Ammon's horn (tissue), 1 donor: ENCODE measurements around the gene IQCM.

Source experiments
- DNase-seq: peaks from one replicate; pipeline ENCODE4 v3.0.0-alpha.2; 2016; ENCODE audit warnings: low spot score

Gene IQCM

DNA sequence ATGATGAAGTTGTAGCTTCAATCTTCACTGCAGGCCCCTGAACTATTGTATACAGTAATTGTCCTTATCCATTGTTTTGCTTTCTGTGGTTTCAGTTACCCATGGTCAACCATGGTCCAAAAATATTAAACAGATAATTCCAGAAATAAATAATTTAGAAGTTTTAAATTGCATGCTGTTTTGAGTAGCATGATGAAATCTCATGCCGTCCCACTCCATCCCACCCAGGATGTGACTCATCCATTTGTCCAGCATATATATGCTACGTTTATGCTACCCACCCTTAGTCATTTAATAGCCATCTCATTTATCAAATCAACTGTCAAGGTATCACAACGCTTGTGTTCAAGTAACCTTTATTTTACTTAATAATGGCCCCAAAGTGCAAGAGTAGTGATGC lies 34.5 kb downstream of the IQCM start:
- DNase-seq = no peak

DNA sequence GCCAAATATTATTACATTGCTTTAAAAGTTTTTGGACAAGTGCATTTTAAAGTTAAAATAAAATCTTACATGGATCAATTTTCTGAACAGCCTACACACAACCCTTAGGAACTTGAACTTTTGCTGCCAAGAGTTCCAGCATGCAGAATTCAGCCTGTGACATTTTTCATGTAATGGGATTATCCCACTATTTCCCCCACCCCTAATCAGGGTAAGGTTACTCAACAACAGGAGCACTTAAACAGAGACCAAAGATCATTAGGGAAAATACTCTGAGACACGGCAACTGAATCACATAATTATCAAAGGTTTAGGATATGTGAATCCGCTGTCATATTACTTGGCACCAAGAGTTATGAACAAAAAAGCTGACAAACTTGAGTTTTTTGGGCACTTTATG lies 47.2 kb downstream of the IQCM start:
- DNase-seq = no peak

DNA sequence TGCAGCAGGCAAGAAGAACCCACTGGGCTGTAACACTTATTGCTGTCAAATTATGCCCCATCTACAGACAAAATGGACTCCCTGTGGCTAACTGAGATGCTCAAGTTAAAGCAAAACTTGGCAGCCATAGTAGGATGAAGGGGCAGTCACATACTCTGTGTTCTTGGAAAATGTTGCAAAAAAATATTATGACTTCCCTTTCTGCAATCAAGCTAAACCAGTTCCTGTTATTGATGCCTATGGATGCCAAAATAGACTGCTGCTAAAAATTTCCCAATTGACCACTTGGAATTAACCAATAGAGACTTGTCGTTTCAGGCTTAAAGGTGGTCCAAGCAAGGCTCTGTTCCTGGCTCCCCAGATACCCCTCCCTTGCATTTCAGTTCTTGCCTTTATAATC lies 49.5 kb downstream of the IQCM start:
- no peak for DNase-seq

GRCh38 chr4:149765630-149766029 lies 50.0 kb downstream of the IQCM start:
- DNase-seq = no peak

GRCh38 chr4:149755969-149756368 lies 59.7 kb downstream of the IQCM start:
- DNase-seq = no peak

DNA sequence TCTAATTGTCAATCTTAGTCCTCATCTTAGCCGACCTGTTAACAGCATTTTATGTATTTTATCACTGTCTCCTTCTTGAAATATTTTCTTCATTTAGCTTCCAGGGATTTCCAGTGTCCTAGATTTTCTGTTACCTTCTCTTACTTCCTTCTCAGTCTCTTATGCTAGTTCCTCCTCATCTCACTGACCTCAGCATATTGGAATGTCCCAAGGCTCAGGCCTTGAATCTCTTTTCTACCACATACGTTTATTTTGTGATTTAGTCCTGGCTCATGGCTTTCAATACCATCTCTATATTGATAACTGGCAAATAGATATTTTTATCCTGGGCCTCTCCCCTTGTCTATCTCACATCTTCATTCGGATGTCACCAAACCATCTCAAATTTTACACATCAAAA lies 61.1 kb downstream of the IQCM start:
- DNase-seq = no peak

GRCh38 chr4:149752729-149753128 lies 62.9 kb downstream of the IQCM start:
- no peak for DNase-seq

- DNase-seq = no peak
These were observed 64.5 kb downstream of the IQCM start for GRCh38 chr4:149751174-149751573.

- no peak for DNase-seq
These were observed 65.9 kb downstream of the IQCM start for GRCh38 chr4:149749784-149750183.

GRCh38 chr4:149747646-149748045 lies 68.0 kb downstream of the IQCM start:
- DNase-seq = no peak

DNA sequence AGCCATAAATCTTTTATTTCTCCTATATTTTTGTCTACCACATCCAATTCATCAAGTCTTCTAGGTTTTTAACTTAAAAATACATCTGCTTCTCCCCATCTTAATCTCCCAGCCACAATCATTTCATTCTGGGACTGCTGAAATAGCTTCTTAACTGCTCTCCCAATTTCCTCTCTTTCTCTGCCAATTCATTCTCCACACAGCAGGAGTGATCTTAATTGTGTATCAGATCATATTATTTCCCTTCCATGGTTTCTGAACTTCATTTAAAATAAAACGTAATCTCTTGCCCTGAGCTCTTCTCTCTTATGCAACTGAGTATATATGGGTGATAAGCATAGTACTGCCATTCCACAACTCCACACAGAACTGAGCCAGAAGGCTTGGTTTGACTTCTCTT lies 69.4 kb downstream of the IQCM start:
- no peak for DNase-seq

DNA sequence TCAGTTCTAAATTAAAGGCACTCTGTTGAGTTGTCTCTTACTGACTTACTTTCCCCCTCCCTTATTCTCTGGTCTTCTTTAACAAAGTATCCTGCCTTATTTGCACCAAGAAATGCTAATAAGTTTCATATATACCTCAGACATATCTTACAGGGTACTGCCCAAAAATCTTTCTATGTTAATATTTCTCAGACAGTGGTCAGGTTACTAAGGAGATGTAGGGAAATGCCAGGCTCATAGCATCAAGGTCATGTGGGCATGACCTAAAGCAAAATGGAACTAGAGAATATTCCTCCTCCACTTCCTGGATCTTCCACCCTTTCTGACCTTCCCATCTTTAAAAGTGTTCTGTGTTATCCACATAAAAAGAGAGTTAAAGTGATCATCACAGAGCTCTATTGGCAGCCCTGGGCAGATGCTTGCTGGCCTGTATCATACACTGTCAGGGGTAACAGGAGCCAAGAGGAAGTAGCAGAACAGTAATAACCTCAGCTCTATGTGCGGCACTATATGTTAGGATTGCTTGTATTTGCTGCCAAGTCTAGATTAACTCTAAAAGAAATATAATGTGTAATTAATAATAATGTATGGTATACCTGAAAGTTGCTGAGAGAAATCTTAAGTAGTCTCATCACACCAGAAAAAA lies 74.3 kb downstream of the IQCM start:
- DNase-seq = no peak

- no peak for DNase-seq
These were observed 77.5 kb downstream of the IQCM start for GRCh38 chr4:149738156-149738555.

GRCh38 chr4:149735796-149736195 lies 79.8 kb downstream of the IQCM start:
- no peak for DNase-seq

DNA sequence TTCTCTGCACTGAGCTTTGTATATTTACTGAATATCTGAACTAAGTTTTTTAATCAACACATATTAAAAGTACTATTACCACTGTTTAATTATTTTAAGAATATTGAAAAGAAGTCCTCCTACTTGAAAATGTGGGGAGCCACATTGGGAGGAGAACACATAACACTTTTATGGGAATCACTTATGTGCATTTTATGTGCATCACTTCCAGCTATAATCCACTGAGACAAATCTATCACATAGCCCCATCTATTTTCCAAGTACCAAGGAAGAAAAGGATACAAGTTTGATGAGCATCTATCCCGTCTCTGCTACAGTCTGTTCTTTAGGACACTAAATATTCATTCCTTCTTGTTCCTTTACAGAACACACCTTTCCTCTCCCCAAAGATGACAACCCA lies 87.2 kb downstream of the IQCM start:
- DNase-seq = no peak

DNA sequence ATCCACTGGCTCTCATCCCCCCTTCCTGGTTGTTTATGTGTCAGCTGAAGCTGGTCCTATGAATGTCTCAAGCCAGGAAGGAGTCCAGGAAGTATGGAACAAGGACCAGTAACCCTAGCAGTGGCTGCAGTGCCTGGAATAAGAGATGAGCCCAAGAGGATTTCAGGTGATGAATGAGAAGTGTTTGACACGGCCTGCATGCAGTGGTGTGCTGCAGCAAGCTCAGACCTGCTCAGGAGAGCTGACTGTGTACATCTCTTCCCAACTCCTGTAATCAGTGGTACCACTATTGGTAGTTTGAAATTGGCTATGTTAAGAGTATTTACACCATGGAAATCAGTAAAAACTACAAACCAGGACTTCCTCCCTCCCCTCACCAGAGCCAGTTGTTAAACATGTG lies 88.0 kb downstream of the IQCM start:
- DNase-seq = no peak

DNA sequence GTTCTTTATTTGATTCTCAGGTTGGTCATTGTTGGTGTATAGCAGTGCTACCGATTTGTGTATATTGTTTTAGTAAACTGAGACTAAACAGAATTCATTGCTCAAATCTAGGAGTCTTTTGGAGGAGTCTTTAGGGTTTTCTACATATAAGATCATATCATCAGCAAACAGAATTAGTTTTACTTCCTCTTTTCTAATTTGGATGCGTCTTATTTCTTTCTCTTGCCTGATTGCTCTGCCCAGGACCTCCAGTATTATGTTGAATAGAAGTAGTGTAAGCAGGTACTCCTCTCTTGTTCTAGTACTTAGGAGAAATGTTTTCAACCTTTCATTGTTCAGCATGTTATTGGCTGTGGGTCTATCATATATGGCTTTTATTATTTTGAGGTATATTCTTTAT lies 92.6 kb downstream of the IQCM start:
- DNase-seq = no peak

GRCh38 chr4:149719806-149720205 lies 95.8 kb downstream of the IQCM start:
- no peak for DNase-seq

DNA sequence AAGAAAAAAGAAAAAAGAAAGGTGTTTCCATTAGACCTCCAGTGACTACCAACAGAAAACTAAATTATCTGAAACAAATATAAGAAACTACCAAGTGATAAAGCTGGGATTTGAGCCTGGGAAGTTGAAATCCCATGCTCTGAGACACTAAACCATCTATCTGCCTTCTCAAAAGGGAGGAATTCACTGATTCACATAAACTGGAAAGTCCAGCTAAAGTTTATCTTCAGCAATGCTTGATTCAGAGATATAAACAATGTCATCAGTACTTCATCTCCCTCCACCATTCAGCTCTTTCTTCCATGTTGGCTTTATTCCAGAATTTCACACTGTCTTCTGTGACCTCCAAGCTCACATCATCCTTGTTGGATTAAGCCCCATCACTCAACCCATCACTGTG lies 96.3 kb downstream of the IQCM start:
- DNase-seq = no peak

GRCh38 chr4:149718500-149718899 lies 97.1 kb downstream of the IQCM start:
- DNase-seq = no peak

DNA sequence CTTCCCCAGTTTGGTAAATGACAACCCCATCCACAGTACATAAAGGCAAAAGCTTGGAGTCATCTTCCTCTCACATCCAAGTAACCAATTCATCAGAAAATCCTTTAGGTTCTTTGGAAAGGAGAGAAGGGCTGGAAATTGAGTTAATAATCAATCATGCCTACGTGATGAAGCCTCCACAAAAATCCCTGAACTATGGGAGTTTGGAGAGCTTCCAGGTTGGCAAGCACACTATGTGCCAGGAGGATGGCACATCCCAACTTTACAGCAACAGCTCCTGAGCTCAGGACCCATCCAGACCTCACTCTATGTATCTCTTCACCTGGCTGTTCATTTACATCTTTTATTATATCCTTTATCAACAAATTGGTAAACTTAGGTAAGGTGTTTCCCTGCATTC lies 98.9 kb downstream of the IQCM start:
- DNase-seq = no peak

GRCh38 chr4:149715822-149716585 lies 99.6 kb downstream of the IQCM start:
- DNase-seq = no peak

DNA sequence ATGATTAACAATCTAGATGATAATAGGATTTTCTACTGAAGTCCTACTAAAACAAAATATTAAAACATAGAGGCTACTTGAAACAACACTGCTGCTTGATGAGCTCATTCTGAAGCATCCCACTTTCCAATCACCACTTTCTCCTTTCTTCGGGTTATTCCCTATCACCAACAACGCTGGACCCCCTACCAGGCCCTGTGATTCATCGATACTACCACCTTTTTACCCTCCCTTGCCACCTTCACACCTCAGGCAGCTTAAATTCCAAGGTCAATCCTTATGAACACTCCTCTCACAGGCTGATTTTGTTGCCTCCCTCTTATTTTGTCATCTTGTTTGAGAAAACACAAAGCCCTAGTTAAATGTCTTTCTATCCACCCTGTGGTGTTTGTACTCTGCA lies 102.6 kb downstream of the IQCM start:
- no peak for DNase-seq
